ENCODE measurements around the gene NAV2. TPM values are rescaled to one million over a fixed set of nuclear protein-coding genes. Genes with fewer than 3 reads are reported as not detected.

Gene NAV2
- total RNA-seq, 1 experiment from 2014 or later, result 46.3 TPM

- H3K56ac ChIP-seq (ENCODE audit: insufficient read length, low read depth, low read length), result no peak overlapping the region
- H3K79me1 ChIP-seq (ENCODE audit: insufficient read depth, low read depth, low read length, poor library complexity, severe bottlenecking), result peaks cover 2% of the 10 kb centered on the region
- Mint-ChIP-seq H3K9me3 (no peaks in the 10 kb centered on the region), H3K36me3 (ENCODE audit: insufficient read depth in 1 of 3, low read depth in 3 of 3) (peaks cover 3 to 25% (median 16%) of the 10 kb centered on the region in 3 experiments), H3K27me3 (ENCODE audit: low read depth) (no peaks in the 10 kb centered on the region), H3K27ac (no peak overlapping the region; a peak in 1 of 7 replicates), H3K4me3 (no peak overlapping the region), H3K4me1 (peaks cover 68 to 84% of the 10 kb centered on the region in 2 experiments)
- no CpG with 5 or more reads among the region's 1 CpG for WGBS (ENCODE audit: extremely low coverage, insufficient read length, low lambda C conversion rate)
- H2BK15ac ChIP-seq (ENCODE audit: low read depth, low read length), result no peak overlapping the region
- H3K23ac ChIP-seq (ENCODE audit: insufficient read length, low read depth, low read length), result no peak overlapping the region
- H4K20me1 ChIP-seq (ENCODE audit: control insufficient read depth, insufficient read depth, insufficient read length), result no peaks in the 10 kb centered on the region
- DNase-seq, result no peak
- H2BK5ac ChIP-seq (ENCODE audit: insufficient read length, low read length), result no peak overlapping the region
- H4K91ac ChIP-seq (ENCODE audit: insufficient read length, low read depth, low read length), result no peak overlapping the region
- no peak overlapping the region for H3K14ac ChIP-seq (ENCODE audit: insufficient read depth, low read length)
- H3K27me3 ChIP-seq (ENCODE audit: insufficient read depth, low read length), result no peaks in the 10 kb centered on the region
- no peak overlapping the region for H2BK12ac ChIP-seq (ENCODE audit: insufficient read length, low read depth, low read length)
- no peak overlapping the region for H4K8ac ChIP-seq (replicated peaks; ENCODE audit: insufficient read length, low read depth, low read length)
- H3K9ac ChIP-seq (ENCODE audit: extremely low read depth, insufficient read length, low read length), result no peak overlapping the region
- no peak overlapping the region for H3K4me2 ChIP-seq (ENCODE audit: insufficient read depth, insufficient read length, low read length)
- no peak overlapping the region for H2AFZ ChIP-seq (ENCODE audit: low read length)
- peaks cover 14% of the 10 kb centered on the region; the same call in 1 of the 2 replicates for H3K4me1 ChIP-seq (ENCODE audit: insufficient read depth, low read length)
- no peak for TF ChIP-seq CTCF (conservative IDR thresholded peaks at IDR 0.05)
- H3K4ac ChIP-seq (ENCODE audit: low read depth, low read length), result no peak overlapping the region
- no peak overlapping the region for H3K27ac ChIP-seq (ENCODE audit: insufficient read length, low read depth, low read length)
- no peak overlapping the region for H4K5ac ChIP-seq (ENCODE audit: insufficient read length, low read depth, low read length)
- no peak overlapping the region for H3K18ac ChIP-seq (ENCODE audit: insufficient read length, low read depth, low read length)
- H2BK120ac ChIP-seq (ENCODE audit: low read depth, low read length, poor library complexity, severe bottlenecking), result no peak overlapping the region
- H3K79me2 ChIP-seq (ENCODE audit: insufficient read depth, low read length), result peaks cover 4% of the 10 kb centered on the region; the same call in 1 of the 2 replicates
- H3K9me3 ChIP-seq (ENCODE audit: control insufficient read depth, low read depth, low read length), result no peaks in the 10 kb centered on the region
- H2BK20ac ChIP-seq (ENCODE audit: low read depth, low read length, poor library complexity, severe bottlenecking), result no peak overlapping the region
- H3T11ph ChIP-seq (ENCODE audit: low read length), result no peak overlapping the region
- no peaks in the 10 kb centered on the region for H3K23me2 ChIP-seq (ENCODE audit: insufficient read length, low read depth, low read length, poor library complexity, severe bottlenecking)
- H2AK5ac ChIP-seq (ENCODE audit: insufficient read length, low read length), result no peak overlapping the region
Observed at GRCh38 chr11:19795082-19795481, 82.4 kb downstream of the NAV2 start.
